ENCODE data around the gene KPNA5.
A peak's percentile ranks its signal among the peaks of the same experiment; 100 is the strongest.

GRCh38 chr6:116779573-116780164, 98.7 kb downstream of the KPNA5 start:
- TF ChIP-seq CTCF (IDR thresholded peaks at IDR 0.05) (peak; percentile 81), ZFX (IDR thresholded peaks at IDR 0.05; ENCODE audit: borderline replicate concordance) (no peak)

Data from 22Rv1 (cell line).